Measurements from ENCODE around the gene ALDH1L2.
"Not testable (repeated sequence)": the region's sequence is repeated elsewhere in the genome, so short reads cannot be mapped to it uniquely, and the experiment has no call there.

ALDH1L2 gene

GRCh38 chr12:105084251-105085250 lies at the start of gene ALDH1L2:
Gene ALDH1L2 (minus strand): TSS chr12:105084458. CDS start chr12:105084436, 22 bp downstream.
- peak; percentile 31 for DNase-seq

GRCh38 chr12:105120551-105120950 lies 36.3 kb upstream of the ALDH1L2 start:
- no peak for DNase-seq

GRCh38 chr12:105116969-105117368 lies 32.7 kb upstream of the ALDH1L2 start:
- no peak for DNase-seq

GRCh38 chr12:105113094-105113493 lies 28.8 kb upstream of the ALDH1L2 start:
- DNase-seq, result no peak

- DNase-seq, result no peak
These were observed 26.6 kb upstream of the ALDH1L2 start for GRCh38 chr12:105110851-105111250.

GRCh38 chr12:105109465-105110212 lies 25.4 kb upstream of the ALDH1L2 start:
- no peak for DNase-seq

- peak; percentile 80 for DNase-seq
These were observed 23.5 kb upstream of the ALDH1L2 start, which contains the start of gene WASHC4 for GRCh38 chr12:105107494-105108371. Gene WASHC4 (plus strand): TSS chr12:105107731. CDS start chr12:105107801, 70 bp downstream.

- no peak for DNase-seq
These were observed 22.9 kb upstream of the ALDH1L2 start for GRCh38 chr12:105107171-105107493.

GRCh38 chr12:105106621-105107020 lies 22.4 kb upstream of the ALDH1L2 start:
- no peak for DNase-seq

- DNase-seq, result no peak
These were observed 20.5 kb upstream of the ALDH1L2 start for GRCh38 chr12:105104762-105105161.

GRCh38 chr12:105102673-105103072 lies 18.4 kb upstream of the ALDH1L2 start:
- DNase-seq, result no peak

- no peak for DNase-seq
These were observed 16.7 kb upstream of the ALDH1L2 start for GRCh38 chr12:105100998-105101397.

- DNase-seq, result no peak
These were observed 16.1 kb upstream of the ALDH1L2 start for GRCh38 chr12:105100207-105100985.

GRCh38 chr12:105099356-105099755 lies 15.1 kb upstream of the ALDH1L2 start:
- DNase-seq, result peak; percentile 15

- DNase-seq, result not testable (repeated sequence)
These were observed 11.1 kb upstream of the ALDH1L2 start for GRCh38 chr12:105095338-105095737.

- DNase-seq, result no peak
These were observed 8.1 kb upstream of the ALDH1L2 start for GRCh38 chr12:105092336-105092735.

- DNase-seq, result no peak
These were observed 7.4 kb upstream of the ALDH1L2 start for GRCh38 chr12:105091476-105092206.

GRCh38 chr12:105090361-105090760 lies 6.1 kb upstream of the ALDH1L2 start:
- DNase-seq, result no peak

- DNase-seq, result no peak
These were observed 5.6 kb upstream of the ALDH1L2 start for GRCh38 chr12:105089817-105090216.

GRCh38 chr12:105085501-105085900 lies 1.2 kb upstream of the ALDH1L2 start:
- no peak for DNase-seq

- peak; percentile 19 for DNase-seq
These were observed 630 bp downstream of the ALDH1L2 start for GRCh38 chr12:105083551-105084105.
